ENCODE results near the gene BCKDHA.
A peak's percentile ranks its signal among the peaks of the same experiment; 100 is the strongest.
"Not testable (repeated sequence)": the region's sequence is repeated elsewhere in the genome, so short reads cannot be mapped to it uniquely, and the experiment has no call there.

BCKDHA gene

GRCh38 chr19:41367848-41368301 lies 29.7 kb upstream of the BCKDHA start:
- DNase-seq: no peak

- no peak for DNase-seq
Observed at GRCh38 chr19:41369769-41370168, 27.8 kb upstream of the BCKDHA start.

- DNase-seq: not testable (repeated sequence)
Observed at GRCh38 chr19:41371119-41371518, 26.5 kb upstream of the BCKDHA start.

- DNase-seq: no peak
Observed at GRCh38 chr19:41371541-41371940, 26.1 kb upstream of the BCKDHA start.

- DNase-seq: no peak
Observed at GRCh38 chr19:41372501-41372900, 25.1 kb upstream of the BCKDHA start.

GRCh38 chr19:41373993-41374392 lies 23.6 kb upstream of the BCKDHA start:
- DNase-seq: no peak

- DNase-seq: peak; percentile 29
Observed at GRCh38 chr19:41376241-41376997, 21.2 kb upstream of the BCKDHA start, which contains the start of gene TMEM91. Gene TMEM91, plus strand, starts transcription at chr19:41376533. Its CDS starts 1,777 bp downstream, at chr19:41378310.

GRCh38 chr19:41376998-41377365 lies 20.6 kb upstream of the BCKDHA start:
- DNase-seq: no peak

- no peak for DNase-seq
Observed at GRCh38 chr19:41377977-41378709, 19.5 kb upstream of the BCKDHA start.

GRCh38 chr19:41381536-41381935 lies 16.1 kb upstream of the BCKDHA start:
- not testable (repeated sequence) for DNase-seq

- no peak for DNase-seq
Observed at GRCh38 chr19:41384351-41384750, 13.3 kb upstream of the BCKDHA start.

- DNase-seq: no peak
Observed at GRCh38 chr19:41386442-41386841, 11.2 kb upstream of the BCKDHA start.

GRCh38 chr19:41391618-41392017 lies 6.0 kb upstream of the BCKDHA start:
- no peak for DNase-seq

- no peak for DNase-seq
Observed at GRCh38 chr19:41392775-41393174, 4.8 kb upstream of the BCKDHA start.

- DNase-seq: no peak
Observed at GRCh38 chr19:41395355-41395754, 2.3 kb upstream of the BCKDHA start.

GRCh38 chr19:41398050-41398418 lies 416 bp downstream of the BCKDHA start:
- DNase-seq: no peak

GRCh38 chr19:41398598-41398997 lies 980 bp downstream of the BCKDHA start:
- no peak for DNase-seq

- no peak for DNase-seq
Observed at GRCh38 chr19:41399091-41399490, 1.5 kb downstream of the BCKDHA start.

- no peak for DNase-seq
Observed at GRCh38 chr19:41399525-41399924, 1.9 kb downstream of the BCKDHA start.

- no peak for DNase-seq
Observed at GRCh38 chr19:41401483-41401882, 3.9 kb downstream of the BCKDHA start.

GRCh38 chr19:41402010-41402409 lies 4.4 kb downstream of the BCKDHA start:
- no peak for DNase-seq

- DNase-seq: no peak
Observed at GRCh38 chr19:41403181-41403970, 5.8 kb downstream of the BCKDHA start.

GRCh38 chr19:41405776-41406175 lies 8.2 kb downstream of the BCKDHA start:
- no peak for DNase-seq

- no peak for DNase-seq
Observed at GRCh38 chr19:41407271-41407670, 9.7 kb downstream of the BCKDHA start.
